GM21529 (cell line): Measurements from ENCODE around the gene TLE4.
"Not testable (repeated sequence)": the region's sequence is repeated elsewhere in the genome, so short reads cannot be mapped to it uniquely, and the experiment has no call there.

Experiments
- ATAC-seq: cut with Tn5 transposase; IDR thresholded peaks from one replicate; pipeline ENCODE4 v1.9.1; 2021; ENCODE audit not compliant: unreplicated experiment

Gene TLE4

GRCh38 chr9:79598562-79599345 lies 27.0 kb downstream of the TLE4 start:
- ATAC-seq, result no peak

GRCh38 chr9:79600466-79600865 lies 28.7 kb downstream of the TLE4 start:
- no peak for ATAC-seq

- no peak for ATAC-seq
These were observed 31.6 kb downstream of the TLE4 start for GRCh38 chr9:79603222-79603920.

GRCh38 chr9:79604149-79604548 lies 32.4 kb downstream of the TLE4 start:
- no peak for ATAC-seq

GRCh38 chr9:79604921-79605562 lies 33.3 kb downstream of the TLE4 start:
- no peak for ATAC-seq

GRCh38 chr9:79606529-79606928 lies 34.8 kb downstream of the TLE4 start:
- ATAC-seq, result not testable (repeated sequence)

GRCh38 chr9:79609468-79610018 lies 37.8 kb downstream of the TLE4 start:
- ATAC-seq, result no peak

GRCh38 chr9:79610019-79610631 lies 38.4 kb downstream of the TLE4 start:
- ATAC-seq, result no peak

GRCh38 chr9:79610791-79611614 lies 39.2 kb downstream of the TLE4 start:
- ATAC-seq, result peak; percentile 96

GRCh38 chr9:79613145-79613544 lies 41.4 kb downstream of the TLE4 start:
- ATAC-seq, result no peak

- ATAC-seq, result no peak
These were observed 43.3 kb downstream of the TLE4 start for GRCh38 chr9:79615038-79615437.

GRCh38 chr9:79616013-79616412 lies 44.2 kb downstream of the TLE4 start:
- ATAC-seq, result no peak

- no peak for ATAC-seq
These were observed 45.2 kb downstream of the TLE4 start for GRCh38 chr9:79616971-79617370.

GRCh38 chr9:79617395-79617794 lies 45.6 kb downstream of the TLE4 start:
- no peak for ATAC-seq

GRCh38 chr9:79619930-79620329 lies 48.2 kb downstream of the TLE4 start:
- ATAC-seq, result no peak

- no peak for ATAC-seq
These were observed 50.3 kb downstream of the TLE4 start for GRCh38 chr9:79621916-79622575.

GRCh38 chr9:79623799-79624721 lies 52.3 kb downstream of the TLE4 start:
- ATAC-seq, result peak; percentile 91

- no peak for ATAC-seq
These were observed 58.0 kb downstream of the TLE4 start for GRCh38 chr9:79629721-79630120.
